SK-N-SH treated with all-trans-retinoic acid at 6 μM for 48 hours (cell line): ENCODE measurements around the gene IFT81.

ENCODE experiments used
- BACH2 ChIP-seq: fragments of 250-450 bp; sonication (Bioruptor Pico); IDR thresholded peaks from 2 replicates; pipeline ENCODE4 v1.9.0; 2021; ENCODE audit warnings: mild to moderate bottlenecking, borderline replicate concordance
- CREB5 ChIP-seq: fragments of 250-450 bp; sonication (Bioruptor Pico); IDR thresholded peaks from 2 replicates; pipeline ENCODE4 v1.5.1; 2020; ENCODE audit warnings: low read depth, mild to moderate bottlenecking, moderate library complexity
- CSDC2 ChIP-seq: fragments of 250-450 bp; sonication (Bioruptor Pico); IDR thresholded peaks from 2 replicates; pipeline ENCODE4 v1.5.0; 2020; ENCODE audit warnings: mild to moderate bottlenecking, moderate library complexity
- ESRRG ChIP-seq: fragments of 250-450 bp; sonication (Bioruptor Pico); IDR thresholded peaks from 2 replicates; pipeline ENCODE4 v1.6.1; 2021; ENCODE audit warnings: mild to moderate bottlenecking
- OSR1 ChIP-seq: fragments of 250-450 bp; sonication (Bioruptor Pico); IDR thresholded peaks from 2 replicates; pipeline ENCODE4 v1.8.0; 2022; ENCODE audit warnings: moderate library complexity, mild to moderate bottlenecking, inconsistent platforms
- PATZ1 ChIP-seq: fragments of 250-450 bp; sonication (Bioruptor Pico); IDR thresholded peaks from 2 replicates; pipeline ENCODE4 v1.8.0; 2020; ENCODE audit warnings: mild to moderate bottlenecking, moderate library complexity, borderline replicate concordance
- RARB ChIP-seq: fragments of 250-450 bp; sonication (Bioruptor Pico); IDR thresholded peaks from 2 replicates; pipeline ENCODE4 v1.8.0; 2021; ENCODE audit warnings: mild to moderate bottlenecking, moderate library complexity
- SNAI2 ChIP-seq: fragments of 250-450 bp; sonication (Bioruptor Pico); IDR thresholded peaks from 2 replicates; pipeline ENCODE4 v1.5.0; 2020; ENCODE audit warnings: mild to moderate bottlenecking, moderate library complexity
- ZFP3 ChIP-seq: fragments of 250-450 bp; sonication (Bioruptor Pico); IDR thresholded peaks from 2 replicates; pipeline ENCODE4 v1.5.0; 2020; ENCODE audit warnings: mild to moderate bottlenecking, moderate library complexity
- ZFP30 ChIP-seq: fragments of 450-650 bp; formaldehyde crosslinking; IDR thresholded peaks from 2 replicates; pipeline ENCODE4 v1.5.0; 2022; ENCODE audit warnings: mild to moderate bottlenecking, moderate library complexity
- ZNF70 ChIP-seq: fragments of 450-650 bp; formaldehyde crosslinking; IDR thresholded peaks from 2 replicates; pipeline ENCODE4 v1.5.0; 2020; ENCODE audit warnings: mild to moderate bottlenecking, moderate library complexity
- ZNF8 ChIP-seq: fragments of 450-650 bp; formaldehyde crosslinking; IDR thresholded peaks from 2 replicates; pipeline ENCODE4 v1.5.0; 2020; ENCODE audit warnings: mild to moderate bottlenecking, moderate library complexity

GRCh38 chr12:110117956-110118685, 6.0 kb upstream of the IFT81 start:
- no peak for TF ChIP-seq BACH2
- TF ChIP-seq PATZ1 (CRISPR knock-in tag), result no peak
- TF ChIP-seq RARB (CRISPR knock-in tag), result no peak
- TF ChIP-seq CSDC2 (CRISPR knock-in tag), result no peak
- TF ChIP-seq CREB5, result no peak
- TF ChIP-seq ZNF8 (CRISPR knock-in tag), result no peak
- TF ChIP-seq ZFP30 (CRISPR knock-in tag), result no peak
- TF ChIP-seq SNAI2 (CRISPR knock-in tag), result no peak
- no peak for TF ChIP-seq ESRRG (CRISPR knock-in tag)
- no peak for TF ChIP-seq OSR1 (CRISPR knock-in tag)
- no peak for TF ChIP-seq ZFP3
- no peak for TF ChIP-seq ZNF70
